Limb (tissue), 2 donors: ENCODE measurements around the gene RBL2.
"Not testable (repeated sequence)": the region's sequence is repeated elsewhere in the genome, so short reads cannot be mapped to it uniquely, and the experiment has no call there.

ENCODE experiments used
- DNase-seq, 2 donors: peaks; one replicate each; pipeline ENCODE4 v3.0.0-alpha.2; 2016; ENCODE audit errors: extremely low spot score in 2 of 2

Gene RBL2

GRCh38 chr16:53537626-53538025 lies 103.4 kb downstream of the RBL2 start:
- no peak for DNase-seq

DNA sequence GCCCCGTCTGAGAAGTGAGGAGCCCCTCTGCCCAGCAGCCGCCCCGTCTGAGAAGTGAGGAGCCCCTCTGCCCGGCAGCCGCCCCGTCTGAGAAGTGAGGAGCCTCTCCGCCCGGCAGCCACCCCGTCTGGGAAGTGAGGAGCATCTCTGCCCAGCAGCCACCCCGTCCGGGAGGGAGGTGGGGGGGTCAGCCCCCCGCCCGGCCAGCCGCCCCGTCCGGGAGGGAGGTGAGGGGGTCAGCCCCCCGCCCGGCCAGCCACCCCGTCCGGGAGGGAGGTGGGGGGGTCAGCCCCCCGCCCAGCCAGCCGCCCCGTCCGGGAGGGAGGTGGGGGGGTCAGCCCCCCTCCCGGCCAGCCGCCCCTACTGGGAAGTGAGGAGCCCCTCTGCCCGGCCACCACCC lies 105.1 kb downstream of the RBL2 start:
- DNase-seq = not testable (repeated sequence)

GRCh38 chr16:53539759-53540718 lies 105.8 kb downstream of the RBL2 start:
- DNase-seq = not testable (repeated sequence)
